Measurements from ENCODE around the gene PCDHB4. TPM values are rescaled to one million over a fixed set of nuclear protein-coding genes. Genes with fewer than 3 reads are reported as not detected.

Gene PCDHB4
- 0.35 and 0.94 TPM in 2 replicates for total RNA-seq

DNA sequence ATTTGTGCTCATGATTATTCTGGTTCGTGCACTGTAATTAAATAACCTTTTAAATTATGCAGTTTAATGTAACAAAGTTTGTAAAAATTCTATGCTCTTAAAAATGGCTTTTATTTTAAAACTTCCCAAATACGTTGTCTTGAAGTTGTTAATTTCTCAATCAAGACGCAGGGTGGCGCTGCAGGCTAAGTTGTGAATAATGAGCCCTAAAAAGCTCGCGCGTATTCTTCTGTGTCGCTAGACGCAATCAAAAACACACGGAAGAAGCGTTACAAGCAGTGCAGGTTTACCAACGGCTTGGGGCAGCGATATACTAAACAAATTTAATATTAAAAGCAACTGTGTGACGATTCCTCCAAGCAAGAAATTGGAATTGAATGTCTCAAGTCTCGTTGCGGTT, at the start of gene PCDHB4:
TSS of gene PCDHB4 (plus strand) at position 256 of the 400 bp plus-strand sequence. CDS start 181 bp downstream, outside the sequence.

DNA sequence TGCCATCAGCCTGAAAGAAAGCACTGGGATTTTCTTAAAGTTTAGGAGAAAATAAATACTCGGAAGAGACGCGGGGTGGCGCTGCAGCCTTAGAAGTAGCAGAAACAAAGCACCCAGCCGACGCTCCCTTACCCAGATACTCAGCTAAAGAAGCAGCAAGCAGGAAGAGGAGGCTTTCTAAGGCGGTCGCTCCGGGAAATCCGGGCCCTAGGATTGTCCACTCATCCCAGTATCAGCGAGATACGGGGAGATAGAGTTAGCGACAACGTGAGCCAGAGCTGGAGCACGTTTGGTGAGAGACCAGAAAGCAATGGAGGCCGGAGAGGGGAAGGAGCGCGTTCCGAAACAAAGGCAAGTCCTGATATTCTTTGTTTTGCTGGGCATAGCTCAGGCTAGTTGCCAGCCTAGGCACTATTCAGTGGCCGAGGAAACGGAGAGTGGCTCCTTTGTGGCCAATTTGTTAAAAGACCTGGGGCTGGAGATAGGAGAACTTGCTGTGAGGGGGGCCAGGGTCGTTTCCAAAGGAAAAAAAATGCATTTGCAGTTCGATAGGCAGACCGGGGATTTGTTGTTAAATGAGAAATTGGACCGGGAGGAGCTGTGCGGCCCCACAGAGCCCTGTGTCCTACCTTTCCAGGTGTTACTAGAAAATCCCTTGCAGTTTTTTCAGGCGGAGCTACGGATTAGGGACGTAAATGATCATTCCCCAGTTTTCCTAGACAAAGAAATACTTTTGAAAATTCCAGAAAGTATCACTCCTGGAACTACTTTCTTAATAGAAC, 26.9 kb upstream of the PCDHB4 start, which contains the start of gene PCDHB2:
TSS of gene PCDHB2 (plus strand) at position 135 of the 782 bp plus-strand sequence. CDS start at position 311, 176 bp downstream.

DNA sequence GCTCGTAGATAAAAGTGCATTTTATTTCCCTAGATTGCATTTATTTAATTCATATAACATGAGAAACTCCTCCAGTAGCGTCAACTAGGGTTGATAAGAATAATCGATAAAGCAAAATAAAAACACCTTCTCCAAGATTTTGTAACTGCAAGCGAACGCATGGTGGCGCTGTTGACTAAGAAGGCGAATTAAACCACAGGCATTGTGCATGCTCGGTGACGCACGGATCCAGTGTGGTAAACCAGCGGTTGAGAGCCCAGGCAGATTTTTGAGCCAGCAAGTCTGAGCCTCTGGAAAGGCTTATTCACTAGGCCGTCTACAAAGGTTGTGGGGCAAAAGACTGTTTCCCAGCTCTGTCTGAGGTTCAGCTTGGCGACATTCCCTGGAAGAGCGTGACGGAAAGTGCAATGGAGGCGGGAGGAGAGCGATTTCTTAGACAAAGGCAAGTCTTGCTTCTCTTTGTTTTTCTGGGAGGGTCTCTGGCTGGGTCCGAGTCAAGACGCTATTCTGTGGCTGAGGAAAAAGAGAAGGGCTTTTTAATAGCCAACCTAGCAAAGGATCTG, 21.3 kb upstream of the PCDHB4 start, which contains the start of gene PCDHB3:
TSS of gene PCDHB3 (plus strand) at position 231 of the 563 bp plus-strand sequence. CDS start at position 408, 177 bp downstream.

DNA sequence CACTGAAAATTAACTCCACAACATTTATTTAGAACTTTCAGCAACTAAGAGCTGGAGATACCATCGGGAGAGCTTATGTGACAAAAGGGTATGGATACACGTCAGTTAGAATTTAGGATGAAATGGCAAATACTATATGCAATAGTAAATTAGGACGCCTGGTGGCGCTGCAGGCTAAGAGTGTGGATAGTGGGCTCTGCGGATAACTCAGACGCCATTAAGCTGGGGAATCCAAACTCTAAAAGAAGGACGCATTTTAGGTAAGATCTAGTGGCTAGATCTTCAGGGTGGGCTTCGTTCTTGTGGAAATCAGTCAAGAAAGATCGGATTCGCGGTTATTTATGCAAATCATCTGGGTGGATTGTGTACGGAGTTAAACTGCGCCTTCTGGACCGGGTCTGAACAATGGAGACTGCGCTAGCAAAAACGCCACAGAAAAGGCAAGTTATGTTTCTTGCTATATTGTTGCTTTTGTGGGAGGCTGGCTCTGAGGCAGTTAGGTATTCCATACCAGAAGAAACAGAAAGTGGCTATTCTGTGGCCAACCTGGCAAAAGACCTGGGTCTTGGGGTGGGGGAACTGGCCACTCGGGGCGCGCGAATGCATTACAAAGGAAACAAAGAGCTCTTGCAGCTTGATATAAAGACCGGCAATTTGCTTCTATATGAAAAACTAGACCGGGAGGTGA, 13.6 kb downstream of the PCDHB4 start, which contains the start of gene PCDHB5:
TSS of gene PCDHB5 (plus strand) at position 177 of the 688 bp plus-strand sequence. CDS start at position 406, 229 bp downstream.

GRCh38 chr5:141149812-141150211, 28.2 kb downstream of the PCDHB4 start, which contains the start of gene PCDHB6:
PCDHB6 (plus strand) TSS chr5:141150057; CDS start chr5:141150258, 201 bp downstream.

DNA sequence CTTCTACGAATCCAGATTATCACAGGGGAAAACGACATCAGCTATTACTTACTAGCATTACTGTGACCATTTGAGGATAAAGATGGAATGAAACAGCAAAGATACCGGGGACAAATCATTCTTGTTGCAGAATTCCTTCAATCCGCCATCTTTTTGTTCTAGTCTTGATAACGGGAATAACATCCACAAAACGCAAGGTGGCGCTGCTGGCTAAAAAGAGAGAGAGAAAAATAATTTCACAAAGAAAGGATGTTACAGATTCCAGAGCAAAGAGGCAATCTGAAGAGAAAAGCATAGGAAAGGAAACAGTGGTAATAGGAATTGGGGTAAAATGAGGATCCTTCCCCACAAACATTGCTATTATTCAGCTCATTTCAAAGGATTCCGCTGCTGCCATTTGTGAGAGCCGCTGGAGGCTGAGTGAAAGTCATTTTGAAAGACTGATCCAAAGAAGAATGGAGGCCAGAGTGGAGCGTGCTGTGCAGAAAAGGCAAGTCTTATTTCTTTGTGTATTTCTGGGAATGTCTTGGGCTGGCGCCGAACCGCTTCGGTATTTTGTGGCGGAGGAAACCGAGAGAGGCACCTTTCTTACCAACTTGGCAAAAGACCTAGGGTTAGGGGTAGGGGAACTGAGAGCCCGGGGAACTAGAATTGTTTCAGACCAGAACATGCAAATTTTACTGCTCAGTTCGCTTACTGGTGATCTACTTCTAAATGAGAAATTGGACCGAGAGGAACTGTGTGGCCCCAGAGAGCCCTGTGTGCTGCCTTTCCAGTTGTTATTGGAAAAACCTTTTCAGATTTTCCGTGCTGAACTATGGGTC, 51.0 kb downstream of the PCDHB4 start, which contains the start of gene PCDHB7:
TSS of gene PCDHB7 (plus strand) at position 264 of the 824 bp plus-strand sequence. CDS start at position 456, 192 bp downstream.

Other genes starting within 250 kb of the PCDHB4 start
- gene PCDHA12, start 246.5 kb upstream of the PCDHB4 start, total RNA-seq, result not detected in 2 replicates
- not detected in 2 replicates for gene PCDHA13, start 239.7 kb upstream of the PCDHB4 start, total RNA-seq
- gene PCDHAC1, start 195.5 kb upstream of the PCDHB4 start, total RNA-seq, result under 0.01 and 0.34 TPM in 2 replicates
- 0.60 and 2.6 TPM in 2 replicates for gene PCDHAC2, start 155.3 kb upstream of the PCDHB4 start, total RNA-seq
- gene PCDHB1, start 70.4 kb upstream of the PCDHB4 start, total RNA-seq, result not detected in 2 replicates
- gene PCDHB2, start 27.2 kb upstream of the PCDHB4 start, total RNA-seq, result 0.09 and 0.93 TPM in 2 replicates
- 0.23 TPM in 1 of 2 replicates, not detected in the other for gene PCDHB3, start 21.3 kb upstream of the PCDHB4 start, total RNA-seq
- 0.34 and 2.2 TPM in 2 replicates for gene PCDHB5, start 13.4 kb downstream of the PCDHB4 start, total RNA-seq
- 0.12 TPM in 1 of 2 replicates, not detected in the other for gene PCDHB6, start 28.2 kb downstream of the PCDHB4 start, total RNA-seq
- gene PCDHB7, start 50.8 kb downstream of the PCDHB4 start, total RNA-seq, result 0.23 and 0.34 TPM in 2 replicates
- gene PCDHB8, start 56.0 kb downstream of the PCDHB4 start, total RNA-seq, result not detected in 2 replicates
- gene PCDHB16, start 60.6 kb downstream of the PCDHB4 start, total RNA-seq, result under 0.01 and 1.1 TPM in 2 replicates
- gene PCDHB9, start 65.3 kb downstream of the PCDHB4 start, total RNA-seq, result 0.23 and 0.43 TPM in 2 replicates
- 0.12 and 0.17 TPM in 2 replicates for gene PCDHB10, start 70.5 kb downstream of the PCDHB4 start, total RNA-seq
- gene PCDHB11, start 77.8 kb downstream of the PCDHB4 start, total RNA-seq, result 0.12 TPM in 1 of 2 replicates, not detected in the other
- under 0.01 and 0.26 TPM in 2 replicates for gene PCDHB12, start 86.9 kb downstream of the PCDHB4 start, total RNA-seq
- gene PCDHB13, start 92.1 kb downstream of the PCDHB4 start, total RNA-seq, result 0.35 and 0.43 TPM in 2 replicates
- 0.70 TPM in 1 of 2 replicates, not detected in the other for gene PCDHB14, start 101.5 kb downstream of the PCDHB4 start, total RNA-seq
- under 0.01 and 0.12 TPM in 2 replicates for gene PCDHB15, start 123.6 kb downstream of the PCDHB4 start, total RNA-seq
- not detected in 2 replicates for gene SLC25A2, start 182.2 kb downstream of the PCDHB4 start, total RNA-seq
- gene TAF7, start 199.0 kb downstream of the PCDHB4 start, total RNA-seq, result 34.3 and 45.5 TPM in 2 replicates
- 0.35 and 0.85 TPM in 2 replicates for gene PCDHGA1, start 208.7 kb downstream of the PCDHB4 start, total RNA-seq
- 2.2 and 3.5 TPM in 2 replicates for gene PCDHGA2, start 216.9 kb downstream of the PCDHB4 start, total RNA-seq
- 1.8 and 4.4 TPM in 2 replicates for gene PCDHGA3, start 222.0 kb downstream of the PCDHB4 start, total RNA-seq
- gene PCDHGB1, start 228.3 kb downstream of the PCDHB4 start, total RNA-seq, result 0.82 and 0.94 TPM in 2 replicates
- gene PCDHGA4, start 233.2 kb downstream of the PCDHB4 start, total RNA-seq, result 2.8 and 3.9 TPM in 2 replicates
- gene PCDHGB2, start 238.2 kb downstream of the PCDHB4 start, total RNA-seq, result 0.77 and 3.3 TPM in 2 replicates
- 0.68 and 2.1 TPM in 2 replicates for gene PCDHGA5, start 242.3 kb downstream of the PCDHB4 start, total RNA-seq
- gene PCDHGB3, start 248.4 kb downstream of the PCDHB4 start, total RNA-seq, result 0.58 and 1.8 TPM in 2 replicates